HK-2 (cell line): Measurements from ENCODE around the gene CLCN7.

Experiments used
- DNase-seq: peaks from one replicate; pipeline ENCODE4 v3.0.0-alpha.2; 2018; ENCODE audit not compliant: unreplicated experiment

The CLCN7 gene

DNA sequence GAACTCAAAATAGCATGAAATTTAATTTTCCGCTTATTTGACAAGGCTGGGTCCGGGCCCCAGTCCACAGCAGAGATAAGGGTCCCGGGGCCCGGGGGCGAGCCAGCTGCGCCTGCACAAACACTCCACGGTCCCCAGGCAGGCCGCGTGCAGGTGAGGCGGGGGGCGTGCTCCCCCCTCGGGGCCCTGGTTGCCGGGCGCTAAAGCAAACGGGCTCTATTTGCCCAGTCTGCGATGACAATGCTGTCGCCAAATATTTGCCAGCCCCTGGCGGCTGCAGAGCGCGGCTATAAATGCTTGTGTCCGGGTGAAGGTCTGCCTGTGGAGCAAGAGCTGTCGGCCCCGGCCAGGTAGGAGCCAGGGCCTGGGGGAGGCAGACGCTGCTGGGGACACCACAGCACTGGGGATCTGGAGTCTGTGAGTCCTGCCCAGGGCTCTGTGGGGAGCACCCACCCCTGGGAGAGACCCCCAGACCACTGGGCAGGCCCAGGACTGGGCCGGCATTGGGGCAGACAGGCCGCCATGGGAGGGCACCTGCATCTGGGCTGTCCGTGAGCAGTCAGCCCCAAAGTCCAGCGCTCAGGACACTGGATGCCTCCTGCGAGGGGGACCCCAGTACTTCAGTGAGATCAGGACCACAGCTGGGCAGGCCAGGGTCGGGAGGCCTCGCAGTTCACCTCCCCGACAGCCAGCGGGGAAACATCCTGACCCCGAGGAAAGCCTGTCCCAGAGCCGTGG lies 43.9 kb downstream of the CLCN7 start, which contains the start of gene PERCC1:
TSS of gene PERCC1 (plus strand) at position 320 of the 738 bp plus-strand sequence. CDS start 1,516 bp downstream, outside the sequence.
- no peak for DNase-seq

DNA sequence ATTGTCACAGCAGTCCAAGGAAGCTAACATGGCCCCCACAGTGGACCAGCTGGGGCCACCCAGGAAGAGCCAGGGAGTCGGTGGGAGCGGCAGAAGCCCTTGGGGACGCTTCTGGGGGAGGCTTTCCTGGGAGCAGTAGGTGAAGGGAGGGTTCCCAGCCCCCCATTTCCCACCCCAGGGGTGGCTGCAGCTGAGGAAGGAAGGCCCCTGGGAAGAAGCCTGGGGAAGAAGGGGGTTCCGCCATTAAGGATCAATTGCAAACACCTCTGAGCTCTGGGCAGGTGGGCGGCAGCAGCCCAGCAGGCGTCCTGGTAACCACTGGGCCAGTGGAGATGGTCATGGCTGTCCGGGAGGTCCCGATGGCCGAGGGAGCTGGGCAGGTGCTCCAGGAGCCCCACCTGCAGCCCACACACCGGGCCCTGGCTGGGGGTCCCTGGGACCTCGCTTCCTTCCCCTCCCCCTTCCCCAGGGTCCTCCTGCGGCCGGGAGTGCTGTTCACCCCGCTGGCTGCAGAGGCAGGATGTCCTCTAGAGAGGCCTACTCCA lies 44.5 kb downstream of the CLCN7 start:
- DNase-seq, result no peak

GRCh38 chr16:1429631-1430030 lies 45.2 kb downstream of the CLCN7 start:
- DNase-seq, result no peak

DNA sequence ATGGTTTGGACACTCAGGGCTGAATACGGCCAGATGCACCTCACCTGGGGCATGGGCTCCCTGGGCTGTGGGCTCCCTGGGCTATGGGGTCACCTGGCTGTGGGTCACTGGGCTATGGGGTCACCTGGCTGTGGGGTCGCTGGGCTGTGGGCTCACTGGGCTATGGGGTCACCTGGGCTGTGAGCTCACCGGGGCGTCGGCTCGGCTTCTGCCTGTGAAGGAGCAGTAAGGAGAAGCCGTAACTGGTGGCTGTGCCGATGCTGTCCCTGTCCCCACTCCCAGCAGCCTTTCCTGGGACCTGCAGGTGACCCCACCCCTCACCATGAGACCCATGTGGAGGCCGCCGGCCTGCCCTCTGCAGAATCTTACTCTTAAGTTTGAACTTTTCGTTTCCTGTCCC lies 45.8 kb downstream of the CLCN7 start:
- DNase-seq, result no peak

GRCh38 chr16:1428511-1428910 lies 46.3 kb downstream of the CLCN7 start:
- no peak for DNase-seq

- no peak for DNase-seq
These were observed 47.1 kb downstream of the CLCN7 start for GRCh38 chr16:1427473-1428461.

DNA sequence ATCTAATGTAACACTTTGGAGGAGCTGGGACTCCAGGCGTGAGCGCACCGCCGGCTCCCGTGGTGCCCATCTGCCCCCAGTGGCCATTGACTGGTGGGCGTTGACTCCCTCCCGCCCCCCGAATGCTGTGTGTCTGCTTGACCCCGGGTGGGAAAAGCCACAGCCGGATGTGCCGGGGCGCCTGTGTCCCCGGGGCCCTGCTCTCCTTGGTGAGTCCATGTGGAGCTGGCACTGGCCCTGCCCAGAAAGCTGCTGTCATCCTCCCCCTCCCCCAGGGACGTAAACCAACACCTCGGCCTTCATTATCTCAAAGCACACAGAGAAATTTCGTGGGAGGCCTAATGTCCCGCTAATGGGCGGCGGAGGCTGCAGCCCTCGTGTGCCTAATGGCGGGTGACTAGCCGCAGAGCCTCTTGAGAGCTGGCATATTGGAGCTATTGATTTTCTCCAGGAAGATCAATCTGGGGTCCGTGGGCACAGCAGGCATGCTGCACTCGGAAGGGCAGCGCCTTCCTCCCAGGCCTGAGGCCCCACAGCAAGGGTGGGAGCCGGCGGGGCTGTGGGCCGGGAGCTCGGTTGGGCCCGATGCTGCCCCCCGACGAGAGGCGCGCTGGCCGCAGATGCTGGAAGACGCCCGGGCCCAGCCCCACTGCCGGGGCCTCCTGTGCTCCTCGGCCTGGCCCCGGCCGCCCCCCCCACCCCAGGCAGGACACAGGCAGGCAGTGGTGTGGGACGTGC lies 47.9 kb downstream of the CLCN7 start:
- DNase-seq, result no peak

DNA sequence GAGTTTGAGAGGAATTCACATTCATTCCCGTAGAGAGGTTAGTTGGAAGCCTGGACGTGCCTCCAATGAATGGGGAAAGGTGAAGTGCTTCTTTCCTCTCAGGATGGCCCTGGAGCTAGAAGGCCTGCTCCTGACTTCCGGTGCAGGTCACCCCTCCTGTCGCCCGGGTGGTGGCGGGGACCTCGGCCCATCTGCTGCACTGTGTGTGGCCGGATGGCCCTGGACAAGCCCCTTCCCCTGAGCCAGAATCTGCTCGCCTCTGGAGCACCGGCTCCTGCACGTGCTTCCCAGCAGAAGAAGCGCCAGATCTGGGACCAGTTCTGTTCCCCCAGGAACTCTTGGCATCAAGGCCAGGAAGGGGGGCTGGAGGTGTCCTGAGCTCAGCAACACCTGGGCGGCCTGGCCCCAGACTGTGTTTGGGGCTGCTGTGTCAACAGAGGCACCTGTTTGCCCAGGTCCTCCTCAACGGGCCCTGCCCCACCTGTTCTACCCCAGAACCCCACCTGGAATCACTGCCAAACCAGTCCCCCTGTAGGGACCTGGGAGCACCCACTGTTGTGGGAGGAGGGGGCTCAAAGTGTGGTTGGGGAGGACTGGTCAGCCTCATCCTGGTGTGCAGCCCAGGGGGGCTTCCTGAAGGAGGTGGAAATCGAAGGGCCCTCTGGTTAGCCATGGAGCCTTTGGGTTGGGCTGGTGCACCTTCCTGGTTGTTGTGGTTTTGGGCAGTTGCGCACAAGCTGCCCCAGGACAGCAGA lies 49.0 kb downstream of the CLCN7 start:
- DNase-seq, result no peak

DNA sequence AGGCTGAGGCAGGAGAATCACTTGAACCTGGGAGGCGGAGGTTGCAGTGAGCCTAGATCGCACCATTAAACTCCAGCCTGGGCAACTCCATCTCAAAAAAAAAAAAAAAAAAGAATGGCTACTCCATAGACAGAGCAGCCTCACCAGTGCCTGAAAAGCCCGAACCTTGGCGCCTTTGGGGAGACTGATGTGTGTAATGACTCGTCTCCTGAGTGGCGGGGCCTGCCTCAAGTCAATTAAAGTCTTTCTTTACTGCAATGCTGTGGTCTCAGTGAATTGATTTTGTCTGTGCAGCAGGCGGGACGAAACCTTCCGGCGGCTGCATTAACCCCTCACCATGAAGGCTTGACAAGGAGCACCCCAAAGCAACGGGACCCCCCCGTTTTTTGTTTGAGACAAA lies 50.8 kb downstream of the CLCN7 start:
- no peak for DNase-seq

- DNase-seq, result no peak
These were observed 52.8 kb downstream of the CLCN7 start for GRCh38 chr16:1422076-1422475.

DNA sequence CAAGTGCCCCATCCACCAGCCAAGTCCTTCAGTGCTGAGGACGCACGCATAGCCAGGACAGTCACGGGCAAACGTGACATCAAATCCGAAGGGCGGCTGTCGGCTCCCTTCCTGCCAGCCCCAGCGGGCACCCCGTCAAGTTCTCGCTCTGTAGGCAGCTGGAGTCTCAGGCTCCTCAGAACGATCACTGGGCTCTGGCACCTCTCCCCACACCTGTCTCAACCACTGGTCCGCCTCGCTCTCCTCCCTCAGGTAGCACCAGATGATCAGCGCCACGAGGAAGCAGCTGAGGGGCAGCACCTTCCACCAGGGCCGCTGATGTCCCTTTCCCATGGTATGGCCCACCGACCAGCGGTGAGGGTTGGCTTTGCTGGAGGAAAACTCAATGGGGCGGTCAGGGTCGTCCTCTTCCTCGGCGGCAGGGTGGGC lies 54.7 kb downstream of the CLCN7 start:
- no peak for DNase-seq

GRCh38 chr16:1416521-1416941 lies 58.3 kb downstream of the CLCN7 start:
- no peak for DNase-seq

GRCh38 chr16:1414532-1415260 lies 60.1 kb downstream of the CLCN7 start, which contains the start of gene UNKL:
Gene UNKL, minus strand, starts transcription at chr16:1414704. Its CDS starts 13 bp downstream, at chr16:1414691.
- peak; percentile 42 for DNase-seq

DNA sequence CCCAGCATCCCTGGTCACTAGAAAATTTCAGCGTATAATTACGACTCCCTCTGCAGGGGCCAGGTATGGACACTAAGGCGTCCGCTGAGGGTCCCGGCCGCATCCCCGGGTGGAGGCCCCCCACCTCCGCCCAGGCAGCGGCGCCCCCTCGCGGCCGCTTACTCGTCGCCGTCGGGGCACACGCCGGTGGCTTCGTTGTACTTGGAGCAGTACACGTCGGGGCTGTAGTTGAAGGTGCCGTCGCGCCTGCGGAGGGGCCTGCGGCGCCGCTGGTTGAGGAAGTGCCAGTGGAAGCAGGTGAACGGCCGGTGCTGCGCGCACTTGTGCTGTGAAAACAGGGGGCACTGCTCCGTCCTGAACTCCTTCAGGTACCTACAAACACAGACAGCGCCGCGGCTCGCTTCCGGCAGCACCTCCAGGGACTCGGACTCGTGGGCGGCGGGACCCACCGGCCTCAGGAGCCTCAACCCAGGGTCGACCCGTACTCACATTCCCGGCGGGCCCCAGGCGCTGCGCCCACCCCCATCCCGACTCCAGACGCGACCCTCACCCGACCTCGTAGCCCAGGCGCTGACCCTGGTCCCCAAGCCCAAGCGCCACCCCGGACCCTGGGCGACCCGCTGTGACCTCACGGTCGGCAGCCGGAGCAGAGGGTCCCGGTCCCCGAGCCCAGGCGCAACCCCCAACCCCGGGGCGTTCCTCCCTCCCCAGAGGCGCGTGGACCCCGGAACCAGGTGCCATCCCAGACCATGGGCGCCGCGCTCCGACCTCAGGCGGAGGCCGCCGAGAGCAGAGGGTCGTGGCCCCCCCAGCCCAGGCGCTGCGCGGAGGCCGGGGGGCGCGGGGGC lies 60.9 kb downstream of the CLCN7 start:
- no peak for DNase-seq

- DNase-seq, result no peak
These were observed 62.0 kb downstream of the CLCN7 start for GRCh38 chr16:1412847-1413246.

DNA sequence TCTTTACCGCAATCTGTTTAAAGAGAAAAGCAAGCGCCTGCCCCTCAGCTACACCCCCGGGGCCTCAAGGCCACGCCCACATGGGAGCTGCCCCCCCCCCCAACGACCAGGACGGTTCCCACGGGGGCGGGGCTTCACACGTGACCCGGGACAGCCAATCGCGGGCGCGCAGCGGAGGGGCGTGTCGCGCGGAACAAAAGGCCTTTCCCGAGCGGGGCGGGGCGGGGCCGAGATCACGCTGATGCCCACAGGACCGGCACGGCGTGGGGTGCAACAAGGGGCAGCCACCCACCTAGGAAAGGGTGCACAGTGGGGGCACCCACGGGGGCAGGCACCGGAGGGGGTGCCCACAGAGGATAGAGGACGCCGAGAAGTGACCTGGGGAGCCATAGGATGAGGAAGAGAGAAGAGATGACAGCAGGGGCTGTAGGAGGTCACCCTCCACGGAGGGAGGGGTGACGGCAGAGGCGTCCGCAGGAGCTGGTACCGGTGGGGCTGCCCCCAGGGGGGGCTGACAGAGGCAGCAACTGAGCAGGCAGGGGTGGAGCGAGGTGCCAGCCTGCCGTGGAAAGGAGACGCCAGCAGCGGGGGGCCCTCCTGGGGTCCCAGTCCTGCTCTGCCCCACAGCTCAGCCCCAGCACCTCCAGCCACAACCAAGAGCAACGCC lies 66.5 kb downstream of the CLCN7 start:
- peak; percentile 87 for DNase-seq

DNA sequence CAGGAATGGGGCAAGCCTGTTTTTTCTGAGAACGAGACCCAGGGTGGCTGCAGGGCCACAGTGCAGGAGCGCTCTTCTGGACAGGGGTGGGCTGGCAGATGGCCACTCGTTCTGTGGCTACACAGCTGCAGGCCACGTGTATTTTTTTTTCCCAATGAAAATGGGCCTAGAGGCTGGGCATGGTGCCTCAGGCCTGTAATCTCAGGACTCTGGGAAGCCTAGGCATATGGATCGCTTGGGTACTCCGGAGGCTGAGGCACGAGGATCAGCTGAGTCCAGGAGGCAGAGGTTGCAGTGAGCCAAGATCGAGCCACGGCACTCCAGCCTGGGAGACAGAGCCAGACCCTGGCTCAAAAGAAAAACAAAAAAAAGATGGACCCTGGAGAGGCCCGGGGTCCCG lies 67.1 kb downstream of the CLCN7 start:
- no peak for DNase-seq

DNA sequence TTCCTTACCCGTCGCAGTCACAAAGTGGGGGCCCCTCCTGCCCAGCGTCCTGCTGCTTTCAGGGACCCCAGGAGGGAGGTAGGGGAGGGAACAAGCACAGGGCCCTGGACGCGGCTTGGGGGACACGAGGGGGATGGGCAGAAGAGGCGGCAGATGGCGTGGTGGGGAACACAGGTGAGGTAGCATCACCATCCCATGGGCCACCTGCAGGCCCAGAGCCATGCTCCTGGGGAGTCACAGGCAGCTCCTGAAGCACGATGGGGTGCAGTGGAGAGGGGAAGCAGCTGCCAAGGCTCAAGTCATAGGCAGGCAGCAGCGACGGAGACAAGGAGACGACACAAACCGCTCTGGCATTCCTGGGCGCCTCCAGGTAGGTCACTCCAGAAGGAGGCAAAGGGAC lies 71.1 kb downstream of the CLCN7 start:
- no peak for DNase-seq

- DNase-seq, result no peak
These were observed 71.8 kb downstream of the CLCN7 start for GRCh38 chr16:1403036-1403435.
